ENCODE measurements around the gene SYT3.
"Not testable (repeated sequence)": the region's sequence is repeated elsewhere in the genome, so short reads cannot be mapped to it uniquely, and the experiment has no call there.

DNA sequence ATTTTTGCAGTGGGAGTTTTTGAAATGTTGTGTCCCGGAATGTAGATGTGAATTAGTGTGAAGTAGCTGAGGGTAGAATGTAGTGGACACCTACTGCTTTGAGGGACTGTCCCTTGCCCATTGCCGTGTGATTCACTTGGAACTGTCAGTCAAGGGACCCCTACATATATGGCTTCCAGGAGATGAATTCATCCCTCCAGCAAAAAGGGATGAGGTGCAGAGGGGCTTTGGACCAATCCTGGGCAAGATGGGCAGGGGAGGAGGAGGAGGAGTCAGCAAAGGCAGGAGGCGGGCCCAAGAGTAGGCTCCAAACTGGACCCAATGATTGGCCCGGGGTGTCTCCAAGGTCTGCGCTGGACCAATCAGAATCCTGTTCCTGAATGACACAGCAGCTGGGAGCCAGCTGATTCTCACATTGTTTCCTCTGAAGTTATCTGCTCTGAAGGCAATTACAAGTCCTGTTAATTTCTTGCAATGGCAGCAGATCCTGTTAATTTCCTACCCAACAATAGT is 19.2 kb downstream of the SYT3 start:
- TF ChIP-seq, protein P1, sequence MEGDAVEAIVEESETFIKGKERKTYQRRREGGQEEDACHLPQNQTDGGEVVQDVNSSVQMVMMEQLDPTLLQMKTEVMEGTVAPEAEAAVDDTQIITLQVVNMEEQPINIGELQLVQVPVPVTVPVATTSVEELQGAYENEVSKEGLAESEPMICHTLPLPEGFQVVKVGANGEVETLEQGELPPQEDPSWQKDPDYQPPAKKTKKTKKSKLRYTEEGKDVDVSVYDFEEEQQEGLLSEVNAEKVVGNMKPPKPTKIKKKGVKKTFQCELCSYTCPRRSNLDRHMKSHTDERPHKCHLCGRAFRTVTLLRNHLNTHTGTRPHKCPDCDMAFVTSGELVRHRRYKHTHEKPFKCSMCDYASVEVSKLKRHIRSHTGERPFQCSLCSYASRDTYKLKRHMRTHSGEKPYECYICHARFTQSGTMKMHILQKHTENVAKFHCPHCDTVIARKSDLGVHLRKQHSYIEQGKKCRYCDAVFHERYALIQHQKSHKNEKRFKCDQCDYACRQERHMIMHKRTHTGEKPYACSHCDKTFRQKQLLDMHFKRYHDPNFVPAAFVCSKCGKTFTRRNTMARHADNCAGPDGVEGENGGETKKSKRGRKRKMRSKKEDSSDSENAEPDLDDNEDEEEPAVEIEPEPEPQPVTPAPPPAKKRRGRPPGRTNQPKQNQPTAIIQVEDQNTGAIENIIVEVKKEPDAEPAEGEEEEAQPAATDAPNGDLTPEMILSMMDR (IDR thresholded peaks at IDR 0.05), result not testable (repeated sequence)
- TF ChIP-seq TCF7L2 (IDR thresholded peaks at IDR 0.05; ENCODE audit: low read depth, low read length), result not testable (repeated sequence)
